Stimulated activated CD4-positive, alpha-beta T cell treated with anti-CD3 and anti-CD28 coated beads, Interleukin-15, amount 100 ng/mL, for 24 hours (primary cell): ENCODE results near the gene SPATA3.
"Not testable (repeated sequence)": the region's sequence is repeated elsewhere in the genome, so short reads cannot be mapped to it uniquely, and the experiment has no call there.

Source experiments
- DNase-seq: peaks from one replicate; pipeline ENCODE4 v3.0.0-alpha.2; 2020

Gene SPATA3

DNA sequence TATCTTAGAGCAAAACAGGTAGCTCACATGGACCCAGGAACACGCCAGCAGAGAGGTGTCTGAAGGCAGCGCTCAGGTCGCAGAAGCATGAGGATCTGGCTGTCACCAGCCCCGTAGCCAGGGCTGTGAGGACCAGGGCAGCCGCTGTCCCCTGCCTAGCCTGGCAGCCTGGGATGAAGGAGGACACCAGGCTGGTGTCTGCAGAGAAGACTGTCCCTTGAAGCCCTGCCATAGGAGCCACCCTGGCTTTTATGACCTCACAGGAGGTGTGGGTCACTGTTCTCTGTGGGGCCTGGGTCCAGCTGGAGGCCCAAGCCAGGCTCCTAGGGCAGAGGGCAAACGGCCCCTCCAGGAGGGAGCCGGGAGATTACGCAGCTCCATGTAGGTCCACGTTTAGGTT, at the start of gene SPATA3:
TSS of gene SPATA3 (plus strand) at position 301 of the 400 bp plus-strand sequence. CDS start 113 bp downstream, outside the sequence.
- DNase-seq, result no peak

DNA sequence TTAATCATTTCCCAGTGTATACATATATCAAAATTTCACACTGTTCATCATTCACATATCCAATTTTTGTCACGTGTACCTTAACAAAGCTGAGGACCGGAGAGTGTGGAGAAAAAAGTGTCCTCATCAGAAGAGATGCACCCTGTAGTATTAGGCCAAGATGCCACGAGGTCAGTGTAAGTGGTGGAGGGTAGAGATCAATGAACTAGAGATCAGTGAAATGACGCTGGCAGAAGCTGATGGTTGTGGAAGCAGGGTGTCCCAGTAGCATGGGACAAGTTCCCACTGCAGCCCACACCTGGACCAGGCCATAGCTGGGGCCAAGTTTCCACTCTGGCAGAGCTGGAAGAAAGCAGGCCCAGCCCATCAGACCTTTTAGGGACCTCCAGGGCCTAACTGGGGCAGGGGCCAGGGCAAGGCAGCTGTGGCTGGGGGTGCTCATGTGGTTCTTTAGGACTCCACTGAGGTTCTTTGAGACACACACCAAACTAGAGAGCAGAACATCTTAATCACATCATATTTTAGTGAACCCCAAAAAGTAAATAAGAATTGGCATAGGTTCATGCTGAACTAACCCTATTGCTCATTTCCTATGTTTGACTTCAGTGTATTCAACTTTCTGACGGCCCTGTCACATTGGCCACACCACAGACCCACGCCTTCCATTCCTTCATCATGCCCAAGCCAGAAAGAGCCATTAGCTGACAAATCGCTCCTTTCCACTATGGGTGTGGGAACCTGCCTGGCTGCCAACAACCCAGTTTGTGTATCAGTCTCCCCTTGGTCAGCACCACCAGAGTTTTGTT, 49.3 kb upstream of the SPATA3 start:
- no peak for DNase-seq

DNA sequence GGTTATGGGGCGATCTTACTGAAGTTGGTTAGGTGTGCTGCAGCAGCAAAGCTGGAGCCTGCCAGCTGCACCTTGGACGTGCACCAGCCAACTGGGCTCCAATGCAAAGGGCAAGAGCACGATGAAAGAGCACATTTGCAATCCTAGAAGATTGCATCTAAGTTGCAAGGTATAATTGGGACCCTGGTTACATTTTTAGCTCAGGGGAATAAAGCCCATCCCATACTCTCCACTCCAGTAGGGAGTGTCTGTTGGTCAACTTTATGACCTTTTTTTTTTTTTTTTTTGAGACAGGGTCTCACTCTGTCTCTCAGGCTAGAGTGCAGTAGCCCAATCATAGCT, 48.7 kb upstream of the SPATA3 start:
- DNase-seq, result no peak

DNA sequence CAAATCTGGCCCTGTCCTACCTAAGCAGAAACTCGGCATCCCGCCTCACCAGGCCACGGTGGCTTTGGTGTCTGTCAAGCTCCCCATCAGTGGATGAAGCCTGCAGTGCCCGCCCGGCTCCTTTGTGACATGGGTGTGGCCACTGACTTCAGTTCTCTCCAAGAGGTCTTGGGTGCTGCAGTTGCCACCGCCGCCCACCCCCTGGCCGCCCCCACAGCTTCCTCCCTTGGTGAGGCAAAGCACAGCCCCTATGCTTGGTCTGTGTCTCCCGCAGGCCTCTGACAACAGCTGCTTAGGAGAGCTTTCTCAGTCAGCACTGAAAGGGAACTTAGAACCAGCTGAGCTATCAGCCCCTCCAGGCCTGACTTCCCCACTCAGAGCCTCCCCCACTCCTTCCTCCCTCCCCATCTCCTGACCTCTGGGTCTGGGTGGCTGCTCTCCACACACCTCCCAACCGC, 48.0 kb upstream of the SPATA3 start:
- DNase-seq, result no peak

DNA sequence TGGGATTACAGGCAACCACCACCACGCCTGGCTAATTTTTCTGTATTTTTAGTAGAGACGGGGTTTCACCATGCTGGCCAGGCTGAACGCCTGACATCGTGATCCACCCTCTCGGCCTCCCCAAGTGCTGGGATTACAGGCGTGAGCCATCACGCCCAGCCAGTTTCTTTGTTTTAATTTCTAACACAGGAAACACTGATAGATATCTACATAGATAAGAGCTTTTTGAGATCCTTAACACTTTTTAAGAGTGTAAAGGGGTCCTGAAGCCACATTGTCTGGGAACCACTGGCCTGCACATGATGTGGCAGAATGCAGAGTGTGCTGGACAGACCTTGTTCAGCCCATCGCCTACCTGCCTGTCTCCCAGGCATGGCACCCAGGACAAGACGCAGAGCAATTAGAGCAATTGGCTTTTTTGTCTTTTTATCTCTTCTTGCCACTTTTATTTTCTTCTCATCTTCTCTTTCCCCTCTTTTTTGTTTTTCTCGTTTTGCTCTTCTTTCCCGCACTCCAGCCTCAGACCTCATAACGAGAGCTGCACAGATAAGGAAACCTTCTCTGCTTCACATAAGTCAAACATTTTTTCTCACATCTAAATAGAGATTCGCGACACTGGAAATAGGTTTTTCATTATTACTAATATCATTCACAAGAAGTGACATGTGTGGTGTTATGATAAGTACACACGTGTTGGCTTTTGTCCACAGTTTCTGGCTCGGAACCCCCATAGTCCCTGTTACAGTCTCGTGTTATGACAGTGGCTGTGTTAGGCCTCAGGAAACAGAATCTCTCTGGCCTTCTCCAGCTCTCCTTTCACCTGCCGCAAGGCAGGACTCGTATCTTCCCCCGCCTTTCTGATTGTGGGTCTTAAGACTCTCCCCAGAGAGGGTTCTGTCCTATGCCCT, 45.7 kb upstream of the SPATA3 start:
- peak; percentile 52 for DNase-seq

DNA sequence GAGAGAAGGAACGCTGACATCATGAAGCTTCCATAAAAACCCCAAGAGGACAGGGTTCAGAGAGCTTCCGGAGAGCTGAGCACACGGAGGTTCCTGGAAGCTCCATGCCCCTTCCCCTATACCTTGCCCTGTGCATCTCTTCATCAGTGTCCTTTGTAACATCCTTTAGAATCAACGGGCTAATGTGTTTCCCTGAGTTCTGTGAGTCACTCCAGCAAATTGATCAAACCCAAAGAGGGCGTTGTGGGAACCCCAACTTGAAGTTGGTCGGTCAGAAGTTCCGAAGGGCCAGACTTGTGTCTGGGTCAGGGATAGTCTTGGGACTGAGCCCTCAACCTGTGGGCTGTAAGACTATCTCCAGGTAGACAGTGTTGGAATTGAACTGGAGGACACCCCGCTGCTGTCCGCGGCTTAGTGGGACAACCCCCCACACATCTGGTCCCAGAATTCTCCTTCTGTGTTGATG, 45.0 kb upstream of the SPATA3 start:
- DNase-seq, result no peak

DNA sequence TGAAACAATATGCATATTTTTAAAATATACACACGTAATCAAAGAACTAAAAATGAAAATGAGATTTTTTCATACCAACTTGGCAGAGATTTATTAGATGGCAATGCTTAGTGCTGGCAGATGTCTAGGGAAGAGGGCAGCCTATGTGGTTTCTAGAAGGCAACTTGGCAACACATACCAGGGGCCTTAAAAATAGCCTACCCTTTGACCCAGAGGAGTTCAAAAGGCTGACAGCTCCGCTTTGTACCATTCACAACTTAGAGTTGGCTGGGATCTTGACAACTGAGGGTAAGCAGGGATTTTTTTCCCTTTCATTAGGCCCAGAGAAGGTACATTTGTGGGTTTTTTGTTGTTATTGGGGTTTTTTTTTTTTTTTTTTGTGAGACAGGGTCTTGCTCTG, 44.5 kb upstream of the SPATA3 start:
- DNase-seq, result no peak

DNA sequence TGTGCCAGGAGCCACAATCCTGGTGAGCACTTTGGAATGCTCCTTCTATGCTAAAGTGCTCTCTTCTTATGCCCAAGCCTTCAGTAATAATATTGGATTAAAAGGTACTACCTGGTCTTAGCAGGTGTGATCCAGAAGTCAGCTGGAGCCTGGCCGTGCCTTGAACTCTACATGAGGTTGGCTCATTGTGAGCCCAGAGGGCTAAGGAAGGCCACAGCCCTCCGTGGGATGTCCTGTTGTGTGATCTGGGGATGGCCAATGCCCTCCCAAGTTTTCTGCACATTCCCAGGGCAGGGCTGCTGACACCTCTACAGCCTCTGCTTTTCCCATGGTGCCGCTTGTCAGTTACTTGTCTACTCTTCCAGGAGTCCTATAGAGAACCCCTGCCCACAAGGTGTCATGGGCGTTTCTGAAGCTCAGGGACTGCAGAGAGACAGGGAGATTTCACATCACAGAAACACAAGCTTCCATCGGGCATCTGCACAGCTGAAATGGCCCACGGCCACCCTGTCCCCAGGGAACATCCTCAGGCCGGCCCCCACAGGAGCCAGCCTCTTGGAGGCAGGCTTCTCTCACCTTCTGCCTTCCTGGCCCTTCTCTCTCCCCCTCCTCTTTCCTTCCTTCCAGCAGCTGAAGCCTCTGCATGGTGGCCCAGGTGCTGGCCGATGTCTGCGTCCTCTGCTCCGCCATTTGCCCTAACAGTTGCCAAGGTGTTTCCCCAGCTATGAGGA, 43.5 kb upstream of the SPATA3 start:
- DNase-seq, result no peak

DNA sequence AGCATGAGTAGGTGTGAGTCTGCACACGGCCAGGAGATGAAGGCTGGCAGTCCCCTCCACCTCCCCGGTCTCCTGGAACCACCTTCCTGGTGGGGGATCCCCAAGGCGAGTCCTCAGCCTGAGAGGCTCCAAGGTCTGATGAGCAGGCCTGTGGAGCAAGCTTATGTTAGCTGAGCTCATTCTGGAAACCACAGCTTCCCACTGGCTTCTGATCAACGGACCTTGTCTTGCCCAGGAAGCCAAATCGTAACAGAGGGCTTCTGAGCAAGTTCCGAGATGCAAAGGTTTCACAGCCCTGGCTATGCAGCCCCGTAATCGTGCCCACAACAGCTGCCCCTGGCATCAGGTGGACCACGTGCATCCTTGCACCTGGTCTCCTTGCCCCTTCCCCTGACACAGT, 42.1 kb upstream of the SPATA3 start:
- DNase-seq, result peak; percentile 32

DNA sequence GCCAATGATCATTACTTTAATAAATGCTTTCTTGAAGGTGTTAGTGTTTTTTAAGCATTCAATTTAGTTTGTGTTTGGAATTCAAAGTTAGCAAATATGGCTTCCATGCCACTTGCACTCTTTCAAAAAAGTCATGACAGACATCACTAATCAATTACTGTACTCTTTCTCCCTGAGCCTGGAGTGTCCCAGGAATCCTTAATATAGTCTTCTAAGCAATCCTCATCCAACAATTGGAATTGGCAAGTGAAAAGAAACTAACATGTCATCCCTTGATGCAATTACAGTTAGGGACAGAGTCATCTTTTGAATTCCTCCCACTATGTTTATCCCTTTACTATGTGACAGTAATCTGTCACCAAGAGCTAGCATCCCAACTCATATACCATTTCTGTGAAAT, 41.2 kb upstream of the SPATA3 start:
- no peak for DNase-seq

DNA sequence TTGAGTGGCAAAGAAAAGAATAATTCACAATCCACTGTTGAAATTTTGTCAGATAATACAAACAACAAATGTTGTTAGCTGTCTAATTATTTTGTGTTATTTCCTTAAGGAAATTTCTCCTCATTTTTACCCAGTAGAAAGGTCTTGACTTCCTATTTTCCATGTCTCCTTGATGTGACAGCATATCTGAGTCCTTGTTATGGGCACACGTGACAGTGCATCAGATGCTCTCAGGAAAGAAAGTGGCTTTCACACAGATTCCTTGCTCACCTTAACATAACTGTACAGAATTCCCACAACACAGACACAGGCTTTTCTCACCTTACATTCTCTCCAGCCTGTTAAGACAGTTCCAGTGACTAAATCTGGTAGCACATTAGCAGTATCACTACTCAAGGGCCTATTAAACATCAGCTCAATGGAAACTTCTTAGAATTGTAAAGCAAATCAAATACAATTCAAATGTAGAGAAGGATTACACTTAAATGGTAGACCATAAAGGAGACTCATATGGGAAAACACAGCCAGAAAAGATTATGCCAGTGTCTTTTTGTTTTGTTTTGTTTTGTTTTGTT, 40.7 kb upstream of the SPATA3 start:
- DNase-seq, result no peak

DNA sequence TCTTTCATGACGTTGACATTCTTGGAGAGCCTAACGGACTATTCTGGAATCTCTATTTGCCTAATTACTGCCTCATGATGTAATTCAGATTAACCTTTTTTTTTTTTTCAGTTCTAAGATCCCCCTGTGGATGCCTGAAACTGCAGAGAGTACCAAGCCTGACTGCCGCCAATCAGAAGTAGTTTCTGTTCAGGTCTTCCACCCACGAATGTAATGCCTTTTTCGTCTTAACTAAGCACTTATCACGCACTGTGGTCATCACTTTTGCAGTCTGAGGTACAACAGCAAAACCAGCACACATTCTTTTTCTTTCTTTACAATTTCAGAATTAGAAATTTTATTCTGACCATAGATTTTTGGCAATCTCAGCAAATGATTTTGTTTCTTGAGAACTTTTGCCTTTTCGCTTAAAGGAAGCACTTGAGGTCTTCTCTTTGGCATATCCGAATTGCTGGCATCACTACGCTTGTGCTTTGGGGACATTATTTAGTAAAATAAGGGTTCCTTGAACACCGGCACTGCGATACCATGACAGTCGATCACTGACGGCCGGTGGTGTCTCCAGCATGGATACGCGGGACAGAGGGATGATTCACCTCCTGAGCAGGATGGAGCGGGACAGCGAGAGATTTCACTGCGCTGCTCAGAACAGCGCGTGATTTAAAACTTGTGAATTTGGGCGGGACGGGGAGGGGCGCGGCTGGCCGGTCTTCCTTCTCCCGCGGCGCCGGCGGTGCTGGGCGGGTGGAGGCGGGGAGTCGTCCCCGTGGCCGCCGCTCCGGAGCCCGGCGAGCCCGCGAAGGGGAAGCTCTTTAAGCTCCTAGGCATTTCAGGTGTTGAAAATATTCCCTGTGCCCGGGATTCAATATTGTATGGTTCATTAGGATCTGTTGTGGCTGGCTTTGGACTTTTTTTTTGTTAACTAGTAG, 38.8 kb upstream of the SPATA3 start:
- DNase-seq, result peak; percentile 65

DNA sequence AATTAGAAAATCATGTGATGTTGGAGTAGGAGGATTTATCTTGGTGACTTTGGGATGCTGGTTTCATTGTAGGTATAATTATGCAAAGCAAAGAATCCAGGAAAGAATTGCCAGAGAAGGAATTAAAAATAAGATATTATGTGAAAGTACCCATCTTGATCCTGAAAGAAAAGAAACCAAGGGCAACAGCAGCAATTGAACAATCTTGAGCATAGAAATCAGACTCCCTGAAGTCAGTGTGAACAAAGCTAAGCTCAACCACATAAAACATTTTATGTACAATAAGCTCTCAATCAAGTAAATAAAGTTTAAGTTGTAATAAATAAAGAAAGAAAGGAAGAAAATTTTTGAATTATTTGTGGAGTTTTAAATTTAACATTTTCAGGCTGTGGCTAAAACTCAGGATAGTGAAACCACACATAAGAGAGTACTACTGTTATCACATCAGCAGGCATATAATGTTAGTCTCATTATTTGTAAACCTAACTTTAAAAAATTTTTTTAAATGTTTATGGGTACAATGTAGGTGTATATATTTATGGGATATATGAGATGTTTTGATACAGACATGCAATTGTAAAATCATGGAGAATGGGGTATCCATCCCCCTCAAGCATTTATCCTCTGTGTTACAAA, 38.0 kb upstream of the SPATA3 start:
- DNase-seq, result no peak

DNA sequence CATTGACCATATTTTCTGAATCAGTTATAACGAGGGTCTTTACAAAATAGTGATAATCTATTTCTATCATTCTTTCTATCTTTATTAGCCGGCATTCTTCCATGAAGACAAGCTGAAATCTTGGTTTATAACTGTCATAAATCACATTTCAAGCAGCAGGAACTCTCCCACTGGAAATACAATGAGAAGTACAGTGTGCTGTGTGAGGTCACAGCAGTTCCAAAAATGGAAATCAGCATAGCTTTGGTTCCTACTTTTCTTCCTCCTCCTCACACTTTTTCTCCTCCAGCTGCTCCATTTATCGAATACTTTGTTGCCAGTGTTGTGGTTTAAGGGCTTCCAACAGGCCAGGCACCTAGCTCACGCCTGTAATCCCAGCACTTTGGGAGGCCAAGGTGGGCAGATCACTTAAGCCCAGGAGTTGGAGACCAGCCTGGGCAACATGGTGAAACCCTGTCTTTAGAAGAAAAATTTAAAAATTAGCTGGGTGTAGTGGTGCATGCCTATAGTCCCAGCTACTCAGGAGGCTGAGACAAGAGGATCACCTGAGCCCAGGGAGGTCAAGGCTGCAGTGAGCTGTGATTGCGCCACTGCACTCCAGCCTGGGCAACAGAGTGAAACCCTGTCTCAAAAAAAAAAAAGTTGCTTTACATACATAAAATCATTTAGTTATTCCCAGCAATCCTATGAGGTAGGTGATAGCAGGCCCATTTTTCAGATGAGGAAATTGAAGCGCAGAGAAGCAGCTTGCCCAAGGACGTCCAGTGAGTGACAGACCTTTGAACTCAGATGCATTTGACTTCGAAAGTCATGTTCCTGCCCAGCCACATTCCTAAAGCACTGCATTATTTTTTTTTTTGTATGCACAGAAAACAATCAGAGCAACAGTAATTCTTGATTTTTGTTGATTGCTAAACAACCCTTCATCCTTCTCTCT, 36.8 kb upstream of the SPATA3 start:
- DNase-seq, result no peak

DNA sequence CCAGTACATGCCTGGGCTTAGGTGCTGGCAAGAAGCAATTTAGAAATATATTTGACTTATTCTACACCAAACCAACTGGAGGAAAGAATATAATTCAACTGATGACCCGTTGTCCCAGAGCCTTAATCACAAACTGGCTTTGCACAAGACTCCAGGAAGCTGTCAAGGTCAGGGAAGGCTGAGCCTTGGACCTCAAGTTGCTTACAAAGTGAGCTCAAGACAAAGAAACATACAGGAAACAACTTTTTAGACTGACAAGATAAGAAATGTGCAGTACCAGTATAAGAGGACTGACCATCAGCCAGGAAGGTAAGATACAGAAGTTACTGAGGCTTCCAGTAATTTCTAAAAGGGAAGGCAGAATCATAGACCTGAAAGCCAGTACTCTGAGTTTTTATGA, 35.9 kb upstream of the SPATA3 start:
- DNase-seq, result no peak

DNA sequence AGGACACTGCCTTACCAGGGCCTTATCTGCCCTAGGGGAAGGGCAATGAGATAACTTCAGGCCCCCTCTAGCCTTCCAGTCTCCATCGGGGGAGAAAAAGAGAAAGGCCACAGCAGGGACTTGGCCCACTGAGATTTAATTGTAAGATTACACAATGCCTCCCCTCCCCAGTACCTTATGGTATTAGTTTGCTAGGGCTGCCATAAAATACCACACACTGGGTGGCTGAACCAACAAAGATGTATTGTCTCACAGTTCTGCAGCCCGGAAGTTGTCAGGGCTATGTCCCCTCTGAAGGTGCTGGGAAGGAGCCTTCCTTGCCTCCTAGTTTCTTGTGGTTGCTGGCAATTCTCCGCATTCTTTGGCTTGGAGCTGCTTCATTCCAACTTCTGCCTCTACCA, 34.8 kb upstream of the SPATA3 start:
- no peak for DNase-seq

DNA sequence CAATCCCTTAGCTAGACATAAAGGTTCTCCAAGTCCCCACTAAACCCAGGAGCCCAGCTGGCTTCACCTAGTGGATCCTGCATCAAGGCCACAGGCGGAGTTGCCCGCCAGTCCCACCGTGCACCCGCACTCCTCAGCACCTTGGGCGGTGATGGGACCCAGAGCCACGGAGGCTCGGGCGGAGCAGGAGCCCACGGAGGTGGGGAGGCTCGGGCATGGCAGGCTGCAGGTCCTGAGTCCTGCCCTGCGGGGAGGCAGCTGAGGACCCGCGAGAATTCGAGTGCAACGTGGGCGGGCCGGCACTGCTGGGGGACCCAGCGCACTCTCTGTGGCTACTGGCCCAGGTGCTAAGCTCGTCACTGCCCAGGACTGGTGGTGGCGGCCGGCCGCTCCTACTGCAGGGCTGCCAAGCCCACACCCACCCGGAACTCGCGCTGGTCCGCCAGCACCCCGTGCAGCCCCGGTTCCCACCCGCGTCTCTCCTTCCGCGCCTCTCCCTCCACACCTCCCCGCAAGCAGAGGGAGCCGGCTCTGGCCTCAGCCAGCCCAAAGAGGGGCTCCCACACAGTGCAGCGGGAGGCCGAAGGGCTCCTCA, 31.7 kb upstream of the SPATA3 start:
- no peak for DNase-seq

DNA sequence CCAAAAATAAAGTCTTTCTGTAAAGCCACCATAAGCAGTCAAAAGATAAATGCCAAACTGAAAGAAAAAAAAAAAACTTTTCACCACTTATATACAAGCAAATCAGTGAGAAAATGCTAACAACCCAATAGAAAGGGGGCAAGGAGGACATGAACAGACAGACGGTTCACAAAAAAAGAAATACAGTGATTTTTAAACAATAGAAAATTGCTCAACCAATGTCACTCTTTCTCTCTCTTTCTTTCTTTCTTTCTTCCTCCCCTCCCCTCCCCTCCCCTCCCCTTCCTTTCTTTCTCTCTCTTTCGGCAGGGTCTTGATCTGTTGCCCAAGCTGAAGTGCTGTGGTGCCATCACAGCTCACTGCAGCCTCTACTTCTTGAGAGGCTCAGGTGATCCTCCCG, 28.8 kb upstream of the SPATA3 start:
- DNase-seq, result no peak

DNA sequence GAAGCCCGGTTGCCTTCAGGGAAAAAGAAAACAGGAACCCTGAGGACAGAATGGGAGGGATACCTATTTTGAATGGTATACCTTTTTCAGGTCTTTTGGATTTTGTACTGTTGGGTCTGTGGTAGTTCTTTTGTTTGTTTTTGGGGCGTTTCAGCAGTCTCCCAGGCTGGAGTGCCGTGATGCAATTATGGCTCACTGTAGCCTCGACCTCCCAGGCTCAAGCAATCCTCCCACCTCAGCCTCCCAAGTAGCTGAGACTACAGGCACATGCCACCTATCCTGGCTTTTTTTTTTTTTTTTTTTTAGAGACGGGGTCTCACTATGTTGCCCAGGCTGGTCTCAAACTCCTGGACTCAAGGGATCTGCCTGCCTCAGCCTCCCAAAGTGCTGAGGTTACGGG, 27.6 kb upstream of the SPATA3 start:
- DNase-seq, result not testable (repeated sequence)
